Esophagus squamous epithelium (tissue), 5 donors: ENCODE results near the gene TJAP1. TPM values are rescaled to one million over a fixed set of nuclear protein-coding genes. Genes with fewer than 3 reads are reported as not detected.
A peak's percentile ranks its signal among the peaks of the same experiment; 100 is the strongest.

Experiments used
- DNase-seq: peaks from one replicate; lab custom pipeline; 2025; lab: John Stamatoyannopoulos, UW
- H3K27ac ChIP-seq, 4 donors: fragments of 200-600 bp; sonication (generic); one replicate each; pipeline ENCODE4 v1.5.1; 2016 to 2019; ENCODE audit warnings: mild to moderate bottlenecking in 1 of 4
- H3K27me3 ChIP-seq, 4 donors: fragments of 200-600 bp; sonication (generic); 1 replicate in 3 of 4; 2 replicates in 1 of 4; pipeline versions ENCODE4 v1.5.1 to v1.6.0; 2017 to 2021; ENCODE audit warnings: antibody characterized with exemption in 1 of 4
- H3K36me3 ChIP-seq, 3 donors: fragments of 200-600 bp; sonication (generic); one replicate each; pipeline ENCODE4 v1.5.1; 2016 to 2019
- H3K4me1 ChIP-seq, 3 donors: fragments of 200-600 bp; sonication (generic); one replicate each; pipeline ENCODE4 v1.5.1; 2017 to 2019
- H3K4me3 ChIP-seq, 4 donors: fragments of 200-600 bp; sonication (generic); 1 replicate in 3 of 4; 2 replicates in 1 of 4; pipeline ENCODE4 v1.5.1; 2016 to 2019; ENCODE audit warnings: mild to moderate bottlenecking in 2 of 4, moderate library complexity in 1 of 4
- H3K9me3 ChIP-seq, 3 donors: fragments of 200-600 bp; sonication (generic); one replicate each; pipeline ENCODE4 v1.5.1; 2016 to 2019
- POLR2A ChIP-seq, 4 donors: fragments of 450-650 bp; IDR thresholded peaks; one replicate each; pipeline ENCODE4 v1.6.1; 2017; ENCODE audit warnings: antibody characterized with exemption in 4 of 4, mild to moderate bottlenecking in 4 of 4, moderate library complexity in 3 of 4
- WGBS, 2 donors: methylation state at CpG; one replicate each; pipeline ENCODE4 v1.1.5; 2018; 5-methylcytosine and 5-hydroxymethylcytosine counted together
- intact Hi-C: fragments of 100-400 bp; cut with DNase I; formaldehyde crosslinking; loops from one replicate; pipeline ENCODE4 v1.15.0; 2022
- total RNA-seq, 4 donors: library from RNA; depleted of rRNA; stranded (reverse); fragments of >200 nt; gene quantifications; one replicate each; pipeline ENCODE4 v1.1.0, GENCODE V29; 2016
- TF ChIP-seq, protein P1 (sequence below), 6 experiments: fragments of 450-650 bp in 4 of 6; fragments of 200-600 bp in 2 of 6; sonication (generic) in 2 of 6; IDR thresholded peaks; one replicate each; pipeline ENCODE4 v1.5.1; 2016 to 2019; ENCODE audit warnings: antibody characterized with exemption in 6 of 6, mild to moderate bottlenecking in 4 of 6, moderate library complexity in 4 of 6
- donor health status: DM: yes; HTN: yes; CAD: no.

TJAP1 gene
- total RNA-seq, 4 donors from 2014 or later: 9.5 to 20.2 (median 10.9) TPM

- Histone ChIP-seq H3K9me3 (no peaks in the 10 kb centered on the region), H3K27me3 (no peaks in the 10 kb centered on the region), H3K36me3 (peaks cover 41 to 72% (median 50%) of the 10 kb centered on the region in 3 donors), H3K4me1 (peaks cover 22 to 50% (median 32%) of the 10 kb centered on the region in 3 donors), H3K4me3 (peak overlapping the region; percentile 75 to 94 (median 87)), H3K27ac (peak overlapping the region; percentile 90 to 96 (median 92))
- WGBS, 2 donors: 1% methylated on average over 9 to 10 of the region's 10 CpGs
- intact Hi-C loops: no loop called here
- TF ChIP-seq, protein P1, sequence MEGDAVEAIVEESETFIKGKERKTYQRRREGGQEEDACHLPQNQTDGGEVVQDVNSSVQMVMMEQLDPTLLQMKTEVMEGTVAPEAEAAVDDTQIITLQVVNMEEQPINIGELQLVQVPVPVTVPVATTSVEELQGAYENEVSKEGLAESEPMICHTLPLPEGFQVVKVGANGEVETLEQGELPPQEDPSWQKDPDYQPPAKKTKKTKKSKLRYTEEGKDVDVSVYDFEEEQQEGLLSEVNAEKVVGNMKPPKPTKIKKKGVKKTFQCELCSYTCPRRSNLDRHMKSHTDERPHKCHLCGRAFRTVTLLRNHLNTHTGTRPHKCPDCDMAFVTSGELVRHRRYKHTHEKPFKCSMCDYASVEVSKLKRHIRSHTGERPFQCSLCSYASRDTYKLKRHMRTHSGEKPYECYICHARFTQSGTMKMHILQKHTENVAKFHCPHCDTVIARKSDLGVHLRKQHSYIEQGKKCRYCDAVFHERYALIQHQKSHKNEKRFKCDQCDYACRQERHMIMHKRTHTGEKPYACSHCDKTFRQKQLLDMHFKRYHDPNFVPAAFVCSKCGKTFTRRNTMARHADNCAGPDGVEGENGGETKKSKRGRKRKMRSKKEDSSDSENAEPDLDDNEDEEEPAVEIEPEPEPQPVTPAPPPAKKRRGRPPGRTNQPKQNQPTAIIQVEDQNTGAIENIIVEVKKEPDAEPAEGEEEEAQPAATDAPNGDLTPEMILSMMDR (IDR thresholded peaks at IDR 0.05): no peak
- TF ChIP-seq POLR2A (IDR thresholded peaks at IDR 0.05): no peak
- DNase-seq: no peak
These were observed 39.0 kb downstream of the TJAP1 start for GRCh38 chr6:43516367-43516696.

DNA sequence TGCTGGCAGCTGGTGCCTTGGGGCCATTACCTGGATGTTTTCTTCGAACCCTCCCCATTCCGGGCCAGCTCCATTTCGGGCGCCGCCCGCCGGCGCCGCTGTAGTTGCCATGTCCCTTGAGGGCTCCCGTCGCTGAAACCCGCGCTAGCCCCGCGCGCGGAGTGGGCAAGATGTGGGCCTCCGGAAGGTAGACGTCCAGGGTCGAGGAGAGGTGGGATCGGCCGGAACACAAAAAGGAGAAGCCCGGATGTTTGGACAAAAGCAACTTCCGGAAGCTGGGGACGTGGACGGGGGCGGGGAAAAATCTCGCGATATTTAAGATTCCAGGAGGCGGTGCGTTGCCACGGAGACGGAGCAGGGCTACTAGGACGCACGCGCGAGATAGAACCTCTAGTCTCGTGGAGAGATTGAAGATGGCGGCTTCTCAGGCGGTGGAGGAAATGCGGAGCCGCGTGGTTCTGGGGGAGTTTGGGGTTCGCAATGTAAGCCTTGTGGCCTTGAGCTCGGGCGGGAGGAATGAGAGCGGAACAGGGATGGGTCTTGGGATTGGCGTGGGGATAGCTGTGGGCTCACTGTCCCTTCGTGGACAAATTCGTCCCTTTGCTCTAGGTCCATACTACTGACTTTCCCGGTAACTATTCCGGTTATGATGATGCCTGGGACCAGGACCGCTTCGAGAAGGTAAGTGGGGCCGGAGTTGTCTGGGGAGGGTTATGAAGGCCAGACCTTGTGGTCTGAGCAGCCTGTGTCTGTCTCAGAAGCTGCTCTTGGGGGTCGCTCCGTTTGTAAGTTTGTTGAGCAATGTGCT is 39.5 kb downstream of the TJAP1 start, which contains the start of the genes POLR1C and YIPF3:
POLR1C (plus strand) TSS at position 393 of the 808 bp plus-strand sequence; CDS start at position 414, 21 bp downstream.
YIPF3 (minus strand) TSS at position 230 of the 808 bp plus-strand sequence; CDS start at position 111, 119 bp downstream.
- Histone ChIP-seq H3K27ac (peak within 1 kb of the TSS; percentile 90 to 96 (median 92)), H3K27me3 (no peaks in the 10 kb centered on the region), H3K4me1 (peaks cover 22 to 50% (median 32%) of the 10 kb centered on the region in 3 donors), H3K36me3 (peaks cover 36 to 72% (median 50%) of the 10 kb centered on the region in 3 donors), H3K4me3 (peak within 1 kb of the TSS; percentile 75 to 94 (median 87)), H3K9me3 (no peaks in the 10 kb centered on the region)
- intact Hi-C loops: no loop called here
- peak; percentile 73 for DNase-seq
- 0% methylated on average over 32 to 35 of the region's 57 CpGs for WGBS, 2 donors
- TF ChIP-seq, protein P1 (IDR thresholded peaks at IDR 0.05): no peak
- TF ChIP-seq POLR2A (IDR thresholded peaks at IDR 0.05): peak in 3 of 4 donors; percentile 26 to 53 (median 34)

- peaks cover 22 to 50% (median 32%) of the 10 kb centered on the region in 3 donors for H3K4me1 ChIP-seq
- TF ChIP-seq POLR2A (IDR thresholded peaks at IDR 0.05): no peak
- TF ChIP-seq, protein P1 (IDR thresholded peaks at IDR 0.05): no peak
- peaks cover 29 to 72% (median 50%) of the 10 kb centered on the region in 3 donors for H3K36me3 ChIP-seq
- peak overlapping the region; percentile 75 to 94 (median 87) for H3K4me3 ChIP-seq
- peak overlapping the region; percentile 90 to 96 (median 92) for H3K27ac ChIP-seq
- intact Hi-C loops: no loop called here
- DNase-seq: no peak
- no peaks in the 10 kb centered on the region for H3K9me3 ChIP-seq
- WGBS, 2 donors: 2 to 3% methylated on average over 10 of the region's 10 CpGs
- H3K27me3 ChIP-seq: no peaks in the 10 kb centered on the region
These were observed 40.4 kb downstream of the TJAP1 start for GRCh38 chr6:43517505-43518357.

DNA sequence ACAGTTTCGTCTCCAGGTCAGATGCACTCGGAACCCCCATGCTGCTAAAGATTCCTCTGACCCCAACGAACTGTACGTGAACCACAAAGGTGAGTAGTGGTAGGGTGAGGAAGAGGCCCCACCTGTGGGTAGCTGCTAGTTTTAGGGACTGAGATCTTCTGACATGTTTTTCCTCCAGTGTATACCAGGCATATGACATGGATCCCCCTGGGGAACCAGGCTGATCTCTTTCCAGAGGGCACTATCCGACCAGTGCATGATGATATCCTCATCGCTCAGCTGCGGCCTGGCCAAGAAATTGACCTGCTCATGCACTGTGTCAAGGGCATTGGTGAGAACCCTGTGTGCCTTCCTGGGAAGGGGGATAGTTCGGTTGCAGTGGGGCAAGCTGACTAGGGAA is 42.7 kb downstream of the TJAP1 start:
- WGBS, 2 donors: 83 to 84% methylated on average over 4 to 7 of the region's 8 CpGs
- intact Hi-C loops: no loop called here
- Histone ChIP-seq H3K9me3 (no peaks in the 10 kb centered on the region), H3K36me3 (peaks cover 30 to 72% (median 49%) of the 10 kb centered on the region in 3 donors), H3K27me3 (no peaks in the 10 kb centered on the region), H3K4me3 (no peak overlapping the region), H3K4me1 (peaks cover 22 to 37% (median 24%) of the 10 kb centered on the region in 3 donors), H3K27ac (no peak overlapping the region)
- no peak for TF ChIP-seq POLR2A (IDR thresholded peaks at IDR 0.05)
- TF ChIP-seq, protein P1 (IDR thresholded peaks at IDR 0.05): no peak
- DNase-seq: no peak
